PFSK-1 (cell line): Measurements from ENCODE around the gene DCLRE1A. TPM values are rescaled to one million over a fixed set of nuclear protein-coding genes. Genes with fewer than 3 reads are reported as not detected.

ENCODE experiments used
- FOXP2 ChIP-seq: optimal IDR thresholded peaks from 2 replicates; pipeline ENCODE3; 2011; ENCODE audit warnings: borderline replicate concordance, control low read depth, inconsistent platforms; ENCODE audit not compliant: insufficient read depth; ENCODE audit errors: extremely low read length, extremely low read depth
- POLR2AphosphoS5 ChIP-seq: IDR thresholded peaks from 2 replicates; pipeline ENCODE4 v1.6.1; 2012; ENCODE audit warnings: low read depth, mild to moderate bottlenecking, control low read depth, low read length, moderate library complexity
- REST ChIP-seq, 2 experiments: IDR thresholded peaks; 2 replicates each; pipeline versions ENCODE4 v1.6.1 to v1.8.0; 2011 to 2012; ENCODE audit warnings: low read depth in 2 of 2, low read length in 2 of 2, control low read depth in 1 of 2, inconsistent platforms in 1 of 2, mild to moderate bottlenecking in 1 of 2, moderate library complexity in 1 of 2; ENCODE audit not compliant: insufficient read depth in 1 of 2
- SIN3A ChIP-seq: IDR thresholded peaks from 2 replicates; pipeline ENCODE4 v1.6.1; 2012; ENCODE audit warnings: mild to moderate bottlenecking, low read length, moderate library complexity, borderline replicate concordance; ENCODE audit not compliant: insufficient read depth
- TAF1 ChIP-seq: IDR thresholded peaks from 2 replicates; pipeline ENCODE4 v1.6.1; 2012; ENCODE audit warnings: low read length, control low read depth, borderline replicate concordance; ENCODE audit not compliant: insufficient read depth
- polyA plus RNA-seq: library from polyadenylated mRNA; unstranded; fragments of >200 nt; gene quantifications from one replicate; pipeline ENCODE4 v1.2.1, GENCODE V29; 2012; ENCODE audit warnings: low read depth, missing spikeins; ENCODE audit not compliant: insufficient read length

DCLRE1A gene
- polyA plus RNA-seq, result 1.6 TPM

- TF ChIP-seq SIN3A (peak; percentile 51; the same call in 1 of the 2 replicates), TAF1 (0 out of 2 replicates have a peak, but pooled peaks have one; percentile 43), REST (IDR thresholded peaks at IDR 0.05; ENCODE audit: insufficient read depth in 1 of 2, low read depth in 2 of 2, low read length in 2 of 2) (no peak), POLR2AphosphoS5 (no peak), FOXP2 (no peak)
Observed at GRCh38 chr10:113854013-113854760, at the start of gene DCLRE1A, which contains the start of gene NHLRC2. DCLRE1A (minus strand) TSS chr10:113854082; CDS start chr10:113853182, 900 bp downstream. NHLRC2 (plus strand) TSS chr10:113854661; CDS start chr10:113854873, 212 bp downstream.

- TF ChIP-seq TAF1 (no peak), POLR2AphosphoS5 (no peak), REST (IDR thresholded peaks at IDR 0.05; ENCODE audit: insufficient read depth in 1 of 2, low read depth in 2 of 2, low read length in 2 of 2) (no peak), FOXP2 (no peak)
Observed at GRCh38 chr10:113899952-113900598, 46.2 kb upstream of the DCLRE1A start.

- TF ChIP-seq FOXP2 (no peak), TAF1 (no peak), REST (IDR thresholded peaks at IDR 0.05; ENCODE audit: insufficient read depth in 1 of 2, low read depth in 2 of 2, low read length in 2 of 2) (no peak), SIN3A (no peak), POLR2AphosphoS5 (no peak)
Observed at GRCh38 chr10:113897693-113898618, 44.1 kb upstream of the DCLRE1A start.

- TF ChIP-seq SIN3A (no peak), TAF1 (no peak), FOXP2 (no peak), POLR2AphosphoS5 (no peak), REST (IDR thresholded peaks at IDR 0.05; ENCODE audit: insufficient read depth in 1 of 2, low read depth in 2 of 2, low read length in 2 of 2) (no peak)
Observed at GRCh38 chr10:113895018-113895417, 41.1 kb upstream of the DCLRE1A start.
